Lung (tissue), 16 donors: Measurements from ENCODE around the gene IHH. TPM values are rescaled to one million over a fixed set of nuclear protein-coding genes. Genes with fewer than 3 reads are reported as not detected.

Experiments used
- ATAC-seq: fragments of 200-7000 bp; cut with Tn5 transposase; one replicate; pipeline ENCODE4 v1.9.1; 2020; ENCODE audit warnings: moderate number of reproducible peaks; ENCODE audit not compliant: insufficient read depth, low FRiP score
- DNase-seq, 3 donors: peaks; one replicate each; pipeline ENCODE4 v3.0.0-alpha.2; 2013 to 2017
- H3K27ac ChIP-seq, 2 donors: one replicate each; pipeline ENCODE4 v1.5.1; 2013; ENCODE audit warnings: mild to moderate bottlenecking in 2 of 2, moderate library complexity in 2 of 2, control low read depth in 1 of 2, inconsistent platforms in 1 of 2, low read depth in 1 of 2, low read length in 1 of 2
- H3K27me3 ChIP-seq, 3 donors: one replicate each; pipeline ENCODE4 v1.5.1; 2013; ENCODE audit warnings: low read length in 2 of 3; ENCODE audit not compliant: control insufficient read depth in 3 of 3, insufficient read depth in 3 of 3
- H3K36me3 ChIP-seq, 4 donors: one replicate each; pipeline ENCODE4 v1.5.1; 2013; ENCODE audit warnings: low read length in 4 of 4, mild to moderate bottlenecking in 1 of 4, moderate library complexity in 1 of 4; ENCODE audit not compliant: control insufficient read depth in 4 of 4, insufficient read depth in 4 of 4
- H3K4me1 ChIP-seq, 5 donors: one replicate each; pipeline ENCODE4 v1.5.1; 2013; ENCODE audit warnings: low read length in 5 of 5, mild to moderate bottlenecking in 2 of 5, moderate library complexity in 1 of 5; ENCODE audit not compliant: control insufficient read depth in 5 of 5, insufficient read depth in 5 of 5
- H3K4me3 ChIP-seq: one replicate; pipeline ENCODE4 v1.5.1; 2013; ENCODE audit warnings: mild to moderate bottlenecking, control low read depth, moderate library complexity
- H3K9ac ChIP-seq, 2 donors: one replicate each; pipeline ENCODE4 v1.5.1; 2013; ENCODE audit warnings: low read length in 2 of 2, control low read depth in 1 of 2; ENCODE audit not compliant: insufficient read depth in 1 of 2
- H3K9me3 ChIP-seq, 4 donors: one replicate each; pipeline ENCODE4 v1.5.1; 2013; ENCODE audit warnings: low read length in 3 of 4, mild to moderate bottlenecking in 1 of 4, moderate library complexity in 1 of 4; ENCODE audit not compliant: control insufficient read depth in 4 of 4, insufficient read depth in 3 of 4
- WGBS, 2 donors: extraction: QIAGEN DNeasy Blood & Tissue Kit; methylation state at CpG; one replicate each; pipeline ENCODE4 v1.1.7; 2013; 5-methylcytosine and 5-hydroxymethylcytosine counted together
- long read RNA-seq, 5 donors: transcript quantifications; one replicate each; lab custom pipeline, GENCODE V29; 2026
- polyA plus RNA-seq, 2 donors: library from polyadenylated mRNA; stranded (reverse); fragments of 200-250 nt; gene quantifications; one replicate each; pipeline ENCODE4 v1.2.1, GENCODE V29; 2013
- total RNA-seq, 2 donors: library from RNA; depleted of rRNA in 1 of 2; stranded (reverse); fragments of >200 nt in 1 of 2; gene quantifications; one replicate each; pipeline ENCODE4 v1.2.1, GENCODE V29; 2014 to 2021
- TF ChIP-seq, protein P1 (sequence below): IDR thresholded peaks from 2 replicates; pipeline ENCODE4 v1.5.1; 2012; ENCODE audit warnings: mild to moderate bottlenecking; ENCODE audit errors: control extremely low read depth, extremely low read depth
- donor health status: control.
- donor health status: control.
- donor health status: Bipolar disorder and iron deficiency.
- donor health status: healthy.
- donor health status: DM: yes; HTN: yes; CAD: no.

Gene IHH
- total RNA-seq (1 to 10 TPM; 2.2 to 4.4 TPM), polyA plus RNA-seq (1 to 10 TPM in 1 of 2 donors, under 1 TPM in 1; 0.55 to 1.8 TPM)
- long read RNA-seq, donor 1, partial matches to known transcripts: 0 of 1 reads
- long read RNA-seq, donor 1, other reads (novel, unspliced or antisense): 0 of 1 reads
- long read RNA-seq, donor 2: 0 reads
- long read RNA-seq, donor 3, partial matches to known transcripts: 0 of 2 reads
- long read RNA-seq, donor 3, other reads (novel, unspliced or antisense): 0 of 2 reads
- long read RNA-seq, donor 4: 0 reads
- long read RNA-seq, donor 5, partial matches to known transcripts: 0 of 1 reads
- long read RNA-seq, donor 5, other reads (novel, unspliced or antisense): 0 of 1 reads

DNA sequence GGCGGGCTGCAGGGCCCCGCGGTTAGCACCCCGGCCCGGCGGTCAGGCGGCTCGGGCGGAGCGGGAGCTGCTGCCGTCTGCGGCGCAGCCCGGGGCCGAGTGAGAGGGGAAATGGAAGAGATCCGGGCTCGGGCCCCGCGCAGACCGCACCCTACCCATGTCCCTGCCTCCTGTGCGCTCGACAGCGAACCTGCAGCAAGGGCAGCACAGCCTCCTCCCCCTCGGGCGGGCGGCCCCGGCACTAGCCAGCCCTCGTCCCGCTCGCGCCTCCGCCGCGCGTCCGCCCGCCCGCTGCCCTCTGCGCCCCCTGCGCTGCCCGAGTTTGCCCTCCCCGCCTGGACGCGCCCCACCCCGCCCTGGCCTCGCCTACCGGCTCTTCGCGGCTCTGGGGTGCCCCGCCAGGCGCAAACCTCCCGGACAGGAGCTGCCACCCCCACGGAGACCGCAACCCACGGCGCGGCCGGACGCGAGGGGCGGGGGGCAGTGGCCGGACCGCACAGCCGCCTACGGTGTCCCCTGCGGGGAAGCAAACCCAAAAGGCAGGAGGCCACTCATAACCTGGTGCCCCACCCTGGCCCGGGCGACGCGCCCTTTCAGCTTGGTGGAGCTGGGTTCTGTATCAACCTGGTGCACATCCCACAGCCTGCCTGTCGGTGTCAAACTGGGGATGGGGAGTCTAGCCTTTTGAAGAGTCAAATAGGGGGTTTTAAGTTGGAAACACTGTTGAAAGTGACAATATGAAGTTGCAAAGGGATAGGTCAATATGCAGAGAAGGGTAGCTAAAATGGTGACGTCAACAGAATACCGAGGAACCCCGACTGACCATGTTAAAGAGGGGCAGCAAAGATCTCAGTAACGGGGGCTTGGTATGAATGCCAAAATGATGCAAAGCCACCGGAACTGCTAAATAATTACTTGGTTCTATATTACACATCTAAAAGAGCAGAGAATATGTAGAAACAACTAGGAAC, at the start of gene IHH:
Gene IHH, minus strand, starts transcription at position 101 of the 971 bp plus-strand sequence. CDS start 454 bp downstream, outside the sequence.
- Histone ChIP-seq H3K9me3 (no peaks in the 10 kb centered on the region), H3K9ac (no peak within 1 kb of the TSS), H3K27ac (no peak within 1 kb of the TSS), H3K4me1 (peaks cover 0 to 16% (median 0%) of the 10 kb centered on the region in 5 donors), H3K27me3 (peaks cover 0 to 64% (median 55%) of the 10 kb centered on the region in 3 donors), H3K4me3 (peak within 1 kb of the TSS; percentile 8), H3K36me3 (no peaks in the 10 kb centered on the region)
- ATAC-seq (no peak), DNase-seq (no peak)
- TF ChIP-seq, protein P1, sequence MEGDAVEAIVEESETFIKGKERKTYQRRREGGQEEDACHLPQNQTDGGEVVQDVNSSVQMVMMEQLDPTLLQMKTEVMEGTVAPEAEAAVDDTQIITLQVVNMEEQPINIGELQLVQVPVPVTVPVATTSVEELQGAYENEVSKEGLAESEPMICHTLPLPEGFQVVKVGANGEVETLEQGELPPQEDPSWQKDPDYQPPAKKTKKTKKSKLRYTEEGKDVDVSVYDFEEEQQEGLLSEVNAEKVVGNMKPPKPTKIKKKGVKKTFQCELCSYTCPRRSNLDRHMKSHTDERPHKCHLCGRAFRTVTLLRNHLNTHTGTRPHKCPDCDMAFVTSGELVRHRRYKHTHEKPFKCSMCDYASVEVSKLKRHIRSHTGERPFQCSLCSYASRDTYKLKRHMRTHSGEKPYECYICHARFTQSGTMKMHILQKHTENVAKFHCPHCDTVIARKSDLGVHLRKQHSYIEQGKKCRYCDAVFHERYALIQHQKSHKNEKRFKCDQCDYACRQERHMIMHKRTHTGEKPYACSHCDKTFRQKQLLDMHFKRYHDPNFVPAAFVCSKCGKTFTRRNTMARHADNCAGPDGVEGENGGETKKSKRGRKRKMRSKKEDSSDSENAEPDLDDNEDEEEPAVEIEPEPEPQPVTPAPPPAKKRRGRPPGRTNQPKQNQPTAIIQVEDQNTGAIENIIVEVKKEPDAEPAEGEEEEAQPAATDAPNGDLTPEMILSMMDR: no peak
- WGBS, 2 donors: 2 to 3% methylated on average over 54 to 76 of the region's 76 CpGs

DNA sequence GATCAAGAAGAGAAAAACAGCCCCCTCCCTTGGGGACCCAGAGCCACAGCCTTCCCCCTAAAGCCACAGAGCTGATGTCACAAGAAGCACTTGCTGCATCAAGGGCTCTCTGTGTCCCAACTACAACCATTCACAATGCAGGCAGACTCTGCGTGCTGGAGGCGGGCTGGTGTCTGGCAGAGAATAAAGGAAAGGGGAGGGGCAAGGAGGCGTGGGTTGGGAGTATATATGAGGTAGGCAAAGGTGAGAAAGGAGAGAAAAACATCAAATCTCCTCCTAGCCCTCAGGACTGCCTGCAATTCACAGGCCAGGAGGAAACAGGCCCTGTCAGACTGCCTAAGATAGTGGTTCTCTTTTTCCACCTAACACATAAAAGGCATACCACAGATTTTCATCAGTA, 48.8 kb upstream of the IHH start:
- peak overlapping the region in 1 of 2 donors; percentile 9 for H3K27ac ChIP-seq
- no peaks in the 10 kb centered on the region for H3K9me3 ChIP-seq
- peak; percentile 51 for ATAC-seq
- TF ChIP-seq, protein P1: no peak
- DNase-seq: peak; percentile 46 to 80 (median 69)
- 10 to 41% methylated on average over 3 of the region's 3 CpGs for WGBS, 2 donors
- no peak overlapping the region for H3K4me3 ChIP-seq
- peaks cover 0 to 18% (median 3%) of the 10 kb centered on the region in 5 donors for H3K4me1 ChIP-seq
- H3K9ac ChIP-seq: no peak overlapping the region
- no peaks in the 10 kb centered on the region for H3K36me3 ChIP-seq
- H3K27me3 ChIP-seq: no peaks in the 10 kb centered on the region

DNA sequence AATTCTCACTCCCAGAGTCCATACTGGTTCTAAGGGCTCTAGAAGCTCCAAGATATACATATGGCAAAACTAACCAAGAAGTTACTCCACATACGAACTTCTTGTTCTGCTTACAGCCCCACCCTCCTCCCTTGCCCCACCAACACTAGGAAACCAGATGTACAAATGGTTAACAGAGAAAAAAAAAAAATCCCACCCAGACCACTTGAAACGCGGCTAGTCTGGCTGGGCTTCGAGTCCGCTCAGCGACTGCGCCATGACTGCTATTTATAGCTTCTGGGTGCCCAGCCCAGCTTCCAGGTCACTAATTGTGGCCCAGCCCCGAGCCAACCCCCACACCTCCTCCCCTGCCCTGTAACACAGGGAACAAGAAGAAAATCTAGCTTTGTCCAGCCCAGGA, 47.0 kb upstream of the IHH start:
- TF ChIP-seq, protein P1: no peak
- no peaks in the 10 kb centered on the region for H3K36me3 ChIP-seq
- ATAC-seq (no peak), DNase-seq (peak in 1 of 3 donors; percentile 27)
- no peaks in the 10 kb centered on the region for H3K9me3 ChIP-seq
- H3K27ac ChIP-seq: no peak overlapping the region
- no peaks in the 10 kb centered on the region for H3K27me3 ChIP-seq
- H3K4me3 ChIP-seq: no peak overlapping the region
- 9 to 28% methylated on average over 8 of the region's 8 CpGs for WGBS, 2 donors
- H3K9ac ChIP-seq: no peak overlapping the region
- peaks cover 0 to 18% (median 3%) of the 10 kb centered on the region in 5 donors for H3K4me1 ChIP-seq
